Measurements from ENCODE around the gene HECTD3.

DNA sequence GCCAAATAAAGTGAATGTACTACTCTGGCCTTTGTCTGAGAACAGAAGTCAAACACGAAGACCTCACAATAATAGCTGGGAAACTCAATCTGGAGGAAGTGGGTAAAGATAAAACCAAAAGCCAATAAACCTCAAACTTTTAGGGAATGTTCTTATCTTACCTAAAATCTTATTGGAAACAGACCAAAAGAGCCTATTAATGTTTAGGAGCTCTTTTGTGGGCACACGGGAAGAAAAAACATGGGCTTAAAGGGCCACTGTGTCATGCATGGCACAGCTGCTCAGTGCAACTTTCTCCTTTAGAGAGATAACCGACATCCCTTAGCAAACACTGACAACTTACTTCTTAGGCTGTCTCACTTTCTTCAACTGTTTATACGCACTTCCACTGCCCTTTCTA, 40.8 kb downstream of the HECTD3 start:
- TF ChIP-seq GATA3 (IDR thresholded peaks at IDR 0.05; ENCODE audit: low read depth, low read length) = no peak
- TF ChIP-seq GATA2 (IDR thresholded peaks at IDR 0.05; ENCODE audit: low read depth, low read length) = no peak
